PC-3 (cell line): Measurements from ENCODE around the gene MRM3. TPM values are rescaled to one million over a fixed set of nuclear protein-coding genes. Genes with fewer than 3 reads are reported as not detected.
A peak's percentile ranks its signal among the peaks of the same experiment; 100 is the strongest.

Source experiments
- ATAC-seq: fragments of 200-7000 bp; cut with Tn5 transposase; 2 replicates; pipeline ENCODE4 v1.9.1; 2020; ENCODE audit warnings: mild to moderate bottlenecking, moderate library complexity
- Bru-seq: library from RNA; stranded (reverse); fragments of 400-500 nt; gene quantifications from one replicate; lab custom pipeline; 2021; lab: Mats Ljungman, UMichigan
- BruChase-seq, 2 experiments: library from RNA; stranded (reverse); fragments of 400-500 nt; gene quantifications; one replicate each; lab custom pipeline; 2021; lab: Mats Ljungman, UMichigan
- BruUV-seq: library from RNA; stranded (reverse); fragments of 400-500 nt; replicated peaks from 2 replicates; lab custom pipeline; 2021; lab: Mats Ljungman, UMichigan
- CTCF ChIA-PET: fragments of 300-600 bp; sonication (Branson Sonifier 250); formaldehyde crosslinking; loops from one replicate; lab custom pipeline; 2022; ENCODE audit warnings: antibody characterized with exemption; lab: Charles Lee
- POLR2A ChIA-PET: fragments of 300-600 bp; sonication (Branson Sonifier 250); formaldehyde crosslinking; loops from one replicate; lab custom pipeline; 2022; ENCODE audit warnings: antibody characterized with exemption; ENCODE audit not compliant: unreplicated experiment; lab: Charles Lee
- DNase-seq: peaks from one replicate; pipeline ENCODE4 v3.0.0-alpha.2; 2015
- H2AFZ ChIP-seq: fragments of 300-600 bp; sonication (generic); 2 replicates; pipeline ENCODE4 v1.6.0; 2016; ENCODE audit warnings: antibody characterized with exemption, low read length
- H3F3A ChIP-seq: fragments of 300-600 bp; sonication (generic); one replicate; pipeline ENCODE4 v1.6.0; 2017; ENCODE audit warnings: antibody characterized with exemption, low read length, control low read depth, mild to moderate bottlenecking; ENCODE audit not compliant: unreplicated experiment
- H3K27ac ChIP-seq: fragments of 300-600 bp; sonication (generic); 2 replicates; pipeline ENCODE4 v1.5.1; 2016; ENCODE audit warnings: mild to moderate bottlenecking, low read length
- H3K27me3 ChIP-seq: fragments of 300-600 bp; sonication (generic); 2 replicates; pipeline ENCODE4 v1.6.1; 2016; ENCODE audit warnings: low read length, mixed read lengths
- H3K36me3 ChIP-seq: fragments of 300-600 bp; sonication (generic); 2 replicates; pipeline ENCODE4 v1.6.1; 2016; ENCODE audit warnings: low read depth, mixed run types, low read length, mixed read lengths
- H3K4me1 ChIP-seq: fragments of 300-600 bp; sonication (generic); 2 replicates; pipeline ENCODE4 v1.5.1; 2016; ENCODE audit warnings: low read length; ENCODE audit not compliant: insufficient read depth
- H3K4me2 ChIP-seq: fragments of 300-600 bp; sonication (generic); 2 replicates; pipeline ENCODE4 v1.6.0; 2016; ENCODE audit warnings: low read length
- H3K4me3 ChIP-seq: fragments of 300-600 bp; sonication (generic); 2 replicates; pipeline ENCODE4 v1.5.1; 2016; ENCODE audit warnings: mild to moderate bottlenecking, low read length, mixed read lengths
- H3K79me2 ChIP-seq: fragments of 300-600 bp; sonication (generic); 2 replicates; pipeline ENCODE4 v1.6.1; 2017; ENCODE audit warnings: low read length, mixed read lengths
- H3K9ac ChIP-seq: fragments of 300-600 bp; sonication (generic); 2 replicates; pipeline ENCODE4 v1.6.0; 2016; ENCODE audit warnings: mild to moderate bottlenecking, low read length
- H3K9me2 ChIP-seq: fragments of 300-600 bp; sonication (generic); replicated peaks from 2 replicates; pipeline ENCODE4 v1.6.1; 2016; ENCODE audit warnings: mixed run types, low read length, mixed read lengths
- H3K9me3 ChIP-seq: fragments of 300-600 bp; sonication (generic); 2 replicates; pipeline ENCODE4 v1.6.1; 2016; ENCODE audit warnings: low read length, mixed read lengths
- H4K20me1 ChIP-seq: fragments of 300-600 bp; sonication (generic); 2 replicates; pipeline ENCODE4 v1.6.1; 2016; ENCODE audit warnings: low read length, mixed read lengths
- EZH2 ChIP-seq: fragments of 300-600 bp; sonication (generic); IDR thresholded peaks from one replicate; pipeline ENCODE4 v1.6.1; 2017; ENCODE audit warnings: antibody characterized with exemption, mild to moderate bottlenecking, low read length; ENCODE audit not compliant: unreplicated experiment
- EZH2phosphoT487 ChIP-seq: fragments of 300-600 bp; sonication (generic); IDR thresholded peaks from 2 replicates; pipeline ENCODE4 v1.6.1; 2018; ENCODE audit warnings: mild to moderate bottlenecking, antibody characterized with exemption, low read length, borderline replicate concordance
- intact Hi-C: fragments of 100-400 bp; cut with micrococcal nuclease; formaldehyde crosslinking; loops from 2 replicates; pipeline ENCODE4 v1.9.0; 2023
- long read RNA-seq: library from polyadenylated mRNA; unstranded; transcript quantifications from one replicate; pipeline ENCODE4 v2.0.0, GENCODE V29; 2021; ENCODE audit not compliant: unreplicated experiment
- total RNA-seq: library from RNA; depleted of rRNA; stranded (reverse); fragments of >200 nt; gene quantifications from 2 replicates; pipeline ENCODE4 v1.2.3, GENCODE V29; 2014; rRNA removed
- TF ChIP-seq, protein P1 (sequence below): fragments of 300-600 bp; sonication (generic); conservative IDR thresholded peaks from 2 replicates; pipeline ENCODE4 v1.5.1; 2017; ENCODE audit warnings: antibody characterized with exemption, low read depth, mild to moderate bottlenecking, low read length

MRM3 gene
- total RNA-seq: 32.1 and 40.4 TPM in 2 replicates
- Bru-seq, nascent RNA: percentile 68 among the genes with signal in this experiment
- BruChase-seq, experiment 1, labeled RNA remaining after a 6-hour chase: percentile 74 among the genes with signal in this experiment
- percentile 75 among the genes with signal in this experiment for BruChase-seq, experiment 2, labeled RNA remaining after a 2-hour chase
- long read RNA-seq, transcript MRM3-201 (4 exons, 1,809 nt): major isoform, 39 of 44 reads
- long read RNA-seq, partial matches to known transcripts: 0 of 44 reads
- long read RNA-seq, other reads (novel, unspliced or antisense): 1 of 44 reads

- TF ChIP-seq, protein P1, sequence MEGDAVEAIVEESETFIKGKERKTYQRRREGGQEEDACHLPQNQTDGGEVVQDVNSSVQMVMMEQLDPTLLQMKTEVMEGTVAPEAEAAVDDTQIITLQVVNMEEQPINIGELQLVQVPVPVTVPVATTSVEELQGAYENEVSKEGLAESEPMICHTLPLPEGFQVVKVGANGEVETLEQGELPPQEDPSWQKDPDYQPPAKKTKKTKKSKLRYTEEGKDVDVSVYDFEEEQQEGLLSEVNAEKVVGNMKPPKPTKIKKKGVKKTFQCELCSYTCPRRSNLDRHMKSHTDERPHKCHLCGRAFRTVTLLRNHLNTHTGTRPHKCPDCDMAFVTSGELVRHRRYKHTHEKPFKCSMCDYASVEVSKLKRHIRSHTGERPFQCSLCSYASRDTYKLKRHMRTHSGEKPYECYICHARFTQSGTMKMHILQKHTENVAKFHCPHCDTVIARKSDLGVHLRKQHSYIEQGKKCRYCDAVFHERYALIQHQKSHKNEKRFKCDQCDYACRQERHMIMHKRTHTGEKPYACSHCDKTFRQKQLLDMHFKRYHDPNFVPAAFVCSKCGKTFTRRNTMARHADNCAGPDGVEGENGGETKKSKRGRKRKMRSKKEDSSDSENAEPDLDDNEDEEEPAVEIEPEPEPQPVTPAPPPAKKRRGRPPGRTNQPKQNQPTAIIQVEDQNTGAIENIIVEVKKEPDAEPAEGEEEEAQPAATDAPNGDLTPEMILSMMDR: no peak
- TF ChIP-seq EZH2phosphoT487 (no peak), EZH2 (no peak)
- ChIA-PET POLR2A (no interaction called here), CTCF (interaction anchor here (0.6 to 1.4 kb wide), 3 partner anchors 22 to 97 kb away, joined by 3 read pairs; no protein-coding TSS in a partner anchor)
- H3F3A ChIP-seq: no peaks in the 10 kb centered on the region
- peak; percentile 91 for ATAC-seq
- peaks cover 10% of the 10 kb centered on the region; the same call in 1 of the 2 replicates for H3K36me3 ChIP-seq
- peaks cover 12% of the 10 kb centered on the region; the same call in 1 of the 2 replicates for H3K4me1 ChIP-seq
- H3K9me2 ChIP-seq: no peaks in the 10 kb centered on the region
- H3K79me2 ChIP-seq: peaks cover 71% of the 10 kb centered on the region
- peak within 1 kb of the TSS; percentile 47 for H3K27ac ChIP-seq
- H4K20me1 ChIP-seq: 0 out of 2 replicates have a peak, but pooled peaks cover 4% of the 10 kb centered on the region
- H3K4me2 ChIP-seq: peak within 1 kb of the TSS; percentile 97
- H3K9me3 ChIP-seq: no peaks in the 10 kb centered on the region
- peak within 1 kb of the TSS; percentile 84 for H2AFZ ChIP-seq
- DNase-seq: peak; percentile 84
- peak within 1 kb of the TSS; percentile 96 for H3K9ac ChIP-seq
- intact Hi-C loops: no loop called here
- peak within 1 kb of the TSS; percentile 89 for H3K4me3 ChIP-seq
- H3K27me3 ChIP-seq: no peaks in the 10 kb centered on the region
- TSS peak; percentile 72 for BruUV-seq
Measured at GRCh38 chr17:781805-782731, at the start of gene MRM3, which contains the start of gene GLOD4. Gene MRM3, plus strand, starts transcription at chr17:782353. Its CDS starts 26 bp downstream, at chr17:782379. Gene GLOD4, minus strand, starts transcription at chr17:782280. Its CDS starts 25 bp downstream, at chr17:782255.

GRCh38 chr17:732902-733720 lies 49.0 kb upstream of the MRM3 start:
- no peaks in the 10 kb centered on the region for H4K20me1 ChIP-seq
- ATAC-seq (peak; percentile 42), DNase-seq (peak; percentile 43)
- H2AFZ ChIP-seq: peak overlapping the region; percentile 69
- no peaks in the 10 kb centered on the region for H3F3A ChIP-seq
- CTCF ChIA-PET: no interaction called here
- H3K4me1 ChIP-seq: peaks cover 33% of the 10 kb centered on the region
- no peaks in the 10 kb centered on the region for H3K9me2 ChIP-seq
- no peak for TF ChIP-seq EZH2phosphoT487
- TF ChIP-seq, protein P1: no peak
- TF ChIP-seq EZH2: no peak
- POLR2A ChIA-PET: no interaction called here
- intact Hi-C loops: no loop called here
- peaks cover 44% of the 10 kb centered on the region for H3K79me2 ChIP-seq
- peak overlapping the region; percentile 82 for H3K9ac ChIP-seq
- peak overlapping the region; percentile 80 for H3K4me2 ChIP-seq
- no peaks in the 10 kb centered on the region; the same call in 1 of the 2 replicates for H3K36me3 ChIP-seq
- TSS peak; percentile 58 for BruUV-seq
- peak overlapping the region; percentile 37 for H3K27ac ChIP-seq
- no peaks in the 10 kb centered on the region for H3K9me3 ChIP-seq
- H3K27me3 ChIP-seq: no peaks in the 10 kb centered on the region
- H3K4me3 ChIP-seq: peak overlapping the region; percentile 90
